Mesothelial cell of epicardium (in vitro differentiated cells): Measurements from ENCODE around the gene FASN. TPM values are rescaled to one million over a fixed set of nuclear protein-coding genes. Genes with fewer than 3 reads are reported as not detected.
A peak's percentile ranks its signal among the peaks of the same experiment; 100 is the strongest.

Experiments
- DNase-seq, 2 experiments: peaks; one replicate each; pipeline ENCODE4 v3.0.0; 2021; ENCODE audit warnings: low spot score in 2 of 2; ENCODE audit not compliant: unreplicated experiment in 2 of 2
- H3K27ac Mint-ChIP-seq: 2 replicates; pipeline ENCODE4 v1.8.0; 2021; ENCODE audit warnings: mixed read lengths
- H3K27me3 Mint-ChIP-seq: 2 replicates; pipeline ENCODE4 v1.8.0; 2021; ENCODE audit warnings: low read depth, mixed read lengths
- H3K36me3 Mint-ChIP-seq: 2 replicates; pipeline ENCODE4 v1.8.0; 2021; ENCODE audit warnings: mixed read lengths
- H3K4me1 Mint-ChIP-seq: 2 replicates; pipeline ENCODE4 v1.8.0; 2021; ENCODE audit warnings: mixed read lengths
- H3K4me3 Mint-ChIP-seq: 2 replicates; pipeline ENCODE4 v1.8.0; 2021; ENCODE audit warnings: mild to moderate bottlenecking, moderate library complexity, mixed read lengths
- H3K9me3 Mint-ChIP-seq: 2 replicates; pipeline ENCODE4 v1.8.0; 2021; ENCODE audit warnings: mixed read lengths
- CTCF ChIP-seq: fragments of 200-600 bp; sonication (generic); IDR thresholded peaks from one replicate; pipeline ENCODE4 v1.5.0; 2021; ENCODE audit warnings: antibody characterized with exemption; ENCODE audit not compliant: unreplicated experiment
- total RNA-seq: library from RNA; stranded (reverse); gene quantifications from 3 replicates; pipeline ENCODE4 v1.2.1, GENCODE V29; 2021

FASN gene
- total RNA-seq, 1 donor from 2014 or later = 227 TPM

- H3K4me3 Mint-ChIP-seq = no peak overlapping the region
- no peak for TF ChIP-seq CTCF
- no peaks in the 10 kb centered on the region for H3K27me3 Mint-ChIP-seq
- no peak for DNase-seq
- peaks cover 12% of the 10 kb centered on the region for H3K4me1 Mint-ChIP-seq
- H3K9me3 Mint-ChIP-seq = no peaks in the 10 kb centered on the region
- peaks cover 5% of the 10 kb centered on the region for H3K36me3 Mint-ChIP-seq
- no peak overlapping the region for H3K27ac Mint-ChIP-seq
Observed at GRCh38 chr17:82055023-82055964, 42.7 kb downstream of the FASN start.

DNA sequence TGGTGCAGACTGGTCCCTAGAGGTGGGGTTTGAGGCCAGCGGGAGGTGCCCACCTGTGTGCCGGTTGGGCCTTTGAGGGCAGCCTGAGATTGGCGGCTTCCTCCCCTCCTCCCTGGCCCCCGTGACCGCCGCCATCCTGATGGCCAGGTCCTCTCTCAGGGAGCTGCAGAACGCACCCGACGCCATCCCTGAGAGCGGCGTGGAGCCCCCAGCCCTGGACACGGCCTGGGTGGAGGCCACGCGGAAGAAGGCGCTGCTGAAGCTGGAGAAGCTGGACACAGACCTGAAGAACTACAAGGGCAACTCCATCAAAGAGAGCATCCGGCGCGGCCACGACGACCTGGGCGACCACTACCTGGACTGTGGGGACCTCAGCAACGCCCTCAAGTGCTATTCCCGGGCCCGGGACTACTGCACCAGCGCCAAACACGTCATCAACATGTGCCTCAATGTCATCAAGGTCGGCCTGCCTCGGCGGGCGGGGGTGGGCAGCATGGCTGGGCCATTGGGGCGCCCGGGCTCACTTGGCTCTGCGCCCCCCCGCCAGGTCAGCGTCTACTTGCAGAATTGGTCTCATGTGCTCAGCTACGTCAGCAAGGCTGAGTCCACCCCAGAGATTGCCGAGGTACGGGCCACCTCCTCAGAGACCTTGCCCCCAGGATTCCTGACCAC is 43.5 kb downstream of the FASN start:
- peaks cover 13% of the 10 kb centered on the region for H3K4me1 Mint-ChIP-seq
- no peak overlapping the region for H3K4me3 Mint-ChIP-seq
- no peaks in the 10 kb centered on the region for H3K27me3 Mint-ChIP-seq
- no peak for DNase-seq
- H3K36me3 Mint-ChIP-seq = peaks cover 2% of the 10 kb centered on the region
- no peak overlapping the region for H3K27ac Mint-ChIP-seq
- TF ChIP-seq CTCF = no peak
- no peaks in the 10 kb centered on the region for H3K9me3 Mint-ChIP-seq

- Mint-ChIP-seq H3K4me3 (peak overlapping the region; percentile 84), H3K4me1 (peaks cover 13% of the 10 kb centered on the region), H3K27me3 (no peaks in the 10 kb centered on the region), H3K9me3 (no peaks in the 10 kb centered on the region), H3K27ac (no peak overlapping the region), H3K36me3 (peaks cover 2% of the 10 kb centered on the region)
- no peak for DNase-seq
- no peak for TF ChIP-seq CTCF
Observed at GRCh38 chr17:82053556-82054263, 44.3 kb downstream of the FASN start.

GRCh38 chr17:82053130-82053529 is 44.9 kb downstream of the FASN start:
- DNase-seq = no peak
- no peak for TF ChIP-seq CTCF
- H3K4me3 Mint-ChIP-seq = peak overlapping the region; percentile 84
- peaks cover 13% of the 10 kb centered on the region for H3K4me1 Mint-ChIP-seq
- H3K36me3 Mint-ChIP-seq = peaks cover 2% of the 10 kb centered on the region
- no peaks in the 10 kb centered on the region for H3K9me3 Mint-ChIP-seq
- no peak overlapping the region for H3K27ac Mint-ChIP-seq
- no peaks in the 10 kb centered on the region for H3K27me3 Mint-ChIP-seq

DNA sequence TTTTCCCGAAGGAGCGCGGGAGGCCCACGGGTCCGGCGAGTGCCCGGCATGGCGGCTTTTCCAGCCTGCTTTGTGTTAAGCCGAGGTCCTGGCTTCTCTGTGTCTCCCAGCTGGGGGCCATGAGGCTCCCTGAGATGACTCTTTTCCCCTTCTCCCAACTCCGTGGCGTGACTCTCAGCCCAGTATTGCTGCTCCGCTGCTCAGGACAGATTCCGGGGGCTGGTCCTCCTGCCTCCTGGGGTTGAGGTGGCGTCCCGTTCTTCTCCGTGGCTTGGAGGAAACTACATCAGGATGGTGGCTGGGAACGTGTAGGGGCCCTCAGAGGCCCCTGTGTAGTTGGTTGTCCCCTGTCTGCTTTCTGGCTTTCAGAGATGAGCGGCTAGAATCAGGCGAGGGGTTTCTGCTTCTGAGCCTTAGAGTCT is 45.4 kb downstream of the FASN start:
- Mint-ChIP-seq H3K36me3 (peaks cover 1% of the 10 kb centered on the region), H3K4me1 (peaks cover 13% of the 10 kb centered on the region), H3K27ac (peak overlapping the region; percentile 21), H3K4me3 (peak overlapping the region; percentile 84), H3K27me3 (no peaks in the 10 kb centered on the region), H3K9me3 (no peaks in the 10 kb centered on the region)
- no peak for TF ChIP-seq CTCF
- DNase-seq = no peak
